Spinal cord (tissue), 10 donors: ENCODE measurements around the gene ENPP4. TPM values are rescaled to one million over a fixed set of nuclear protein-coding genes. Genes with fewer than 3 reads are reported as not detected.
"Not testable (repeated sequence)": the region's sequence is repeated elsewhere in the genome, so short reads cannot be mapped to it uniquely, and the experiment has no call there.

Source experiments
- DNase-seq, 6 donors: peaks; one replicate each; pipeline versions ENCODE4 v3.0.0 to v3.0.0-alpha.2; 2013 to 2015; ENCODE audit warnings: low spot score in 6 of 6, low read depth in 4 of 6
- H3K27ac ChIP-seq: one replicate; pipeline ENCODE4 v1.5.1; 2013; ENCODE audit warnings: low read depth, low read length, control low read depth
- H3K27me3 ChIP-seq: one replicate; pipeline ENCODE4 v1.6.1; 2013; ENCODE audit warnings: low read length; ENCODE audit not compliant: control insufficient read depth, insufficient read depth
- H3K36me3 ChIP-seq: one replicate; pipeline ENCODE4 v1.6.1; 2013; ENCODE audit warnings: low read length; ENCODE audit not compliant: control insufficient read depth, insufficient read depth
- H3K4me1 ChIP-seq: one replicate; pipeline ENCODE4 v1.6.1; 2013; ENCODE audit warnings: low read length; ENCODE audit not compliant: control insufficient read depth, insufficient read depth
- H3K4me3 ChIP-seq: one replicate; pipeline ENCODE4 v1.5.1; 2013; ENCODE audit warnings: low read depth, low read length, control low read depth
- H3K9me3 ChIP-seq: one replicate; pipeline ENCODE4 v1.6.1; 2013; ENCODE audit warnings: low read length; ENCODE audit not compliant: control insufficient read depth, insufficient read depth
- WGBS: methylation state at CpG from one replicate; pipeline ENCODE4 v1.1.5; 2013; ENCODE audit warnings: missing lambda C conversion rate; ENCODE audit not compliant: insufficient coverage; 5-methylcytosine and 5-hydroxymethylcytosine counted together
- long read RNA-seq, 4 donors: transcript quantifications; one replicate each; lab custom pipeline, GENCODE V29; 2026
- polyA plus RNA-seq, 2 donors: library from polyadenylated mRNA; unstranded; fragments of 120-200 nt; gene quantifications; one replicate each; pipeline ENCODE4 v1.2.1, GENCODE V29; 2013; ENCODE audit not compliant: insufficient read length in 2 of 2
- total RNA-seq, 2 donors: library from RNA; depleted of rRNA in 1 of 2; stranded (reverse); fragments of 120-200 nt in 1 of 2; fragments of >200 nt in 1 of 2; gene quantifications; one replicate each; pipeline versions ENCODE4 v1.2.3 to v1.2.4, GENCODE V29; 2013 to 2014
- donor health status: healthy.

Gene ENPP4
- 10 to 100 TPM; 10.8 to 34.8 TPM for total RNA-seq
- polyA plus RNA-seq, result 10 to 100 TPM in 1 of 2 donors, 1 to 10 TPM in 1; 9.4 to 16.0 TPM
- long read RNA-seq, donor 1, full-length matches to known transcripts, result 4 of 4 reads
- long read RNA-seq, donor 1, partial matches to known transcripts, result 0 of 4 reads
- long read RNA-seq, donor 1, other reads (novel, unspliced or antisense), result 0 of 4 reads
- long read RNA-seq, donor 2, full-length matches to known transcripts, result 1 of 1 reads
- long read RNA-seq, donor 2, partial matches to known transcripts, result 0 of 1 reads
- long read RNA-seq, donor 2, other reads (novel, unspliced or antisense), result 0 of 1 reads
- long read RNA-seq, donor 3, full-length matches to known transcripts, result 1 of 1 reads
- long read RNA-seq, donor 3, partial matches to known transcripts, result 0 of 1 reads
- long read RNA-seq, donor 3, other reads (novel, unspliced or antisense), result 0 of 1 reads
- long read RNA-seq, donor 4, full-length matches to known transcripts, result 2 of 2 reads
- long read RNA-seq, donor 4, partial matches to known transcripts, result 0 of 2 reads
- long read RNA-seq, donor 4, other reads (novel, unspliced or antisense), result 0 of 2 reads

GRCh38 chr6:46129629-46130511 is at the start of gene ENPP4:
Gene ENPP4 (plus strand): TSS chr6:46129989. CDS start chr6:46139584, 9,595 bp downstream.
- H3K4me3 ChIP-seq, result peak within 1 kb of the TSS; percentile 86
- no peaks in the 10 kb centered on the region for H3K27me3 ChIP-seq
- H3K27ac ChIP-seq, result no peak within 1 kb of the TSS
- H3K4me1 ChIP-seq, result peaks cover 4% of the 10 kb centered on the region
- under 1% methylated on average over 43 of the region's 61 CpGs for WGBS
- no peaks in the 10 kb centered on the region for H3K36me3 ChIP-seq
- DNase-seq, result peak; percentile 92 to 99 (median 96)
- H3K9me3 ChIP-seq, result no peaks in the 10 kb centered on the region

GRCh38 chr6:46080111-46080510 is 49.7 kb upstream of the ENPP4 start:
- no peak overlapping the region for H3K27ac ChIP-seq
- no peak for DNase-seq
- 89% methylated on average over 3 of the region's 4 CpGs for WGBS
- H3K36me3 ChIP-seq, result no peaks in the 10 kb centered on the region
- no peaks in the 10 kb centered on the region for H3K9me3 ChIP-seq
- no peaks in the 10 kb centered on the region for H3K27me3 ChIP-seq
- no peak overlapping the region for H3K4me3 ChIP-seq
- H3K4me1 ChIP-seq, result no peaks in the 10 kb centered on the region

GRCh38 chr6:46085688-46086087 is 44.1 kb upstream of the ENPP4 start:
- WGBS, result 67% methylated on average over 5 of the region's 10 CpGs
- not testable (repeated sequence) for H3K27ac ChIP-seq, H3K27me3 ChIP-seq, H3K4me3 ChIP-seq, DNase-seq, H3K36me3 ChIP-seq, H3K4me1 ChIP-seq, H3K9me3 ChIP-seq

GRCh38 chr6:46090115-46091079 is 39.4 kb upstream of the ENPP4 start:
- Histone ChIP-seq H3K27me3 (no peaks in the 10 kb centered on the region), H3K36me3 (no peaks in the 10 kb centered on the region), H3K9me3 (peaks cover 7% of the 10 kb centered on the region), H3K27ac (no peak overlapping the region), H3K4me3 (no peak overlapping the region), H3K4me1 (no peaks in the 10 kb centered on the region)
- WGBS, result 0% methylated on average over 2 of the region's 10 CpGs
- peak; percentile 7 to 87 (median 36) for DNase-seq

- no peaks in the 10 kb centered on the region for H3K27me3 ChIP-seq
These were observed 38.7 kb upstream of the ENPP4 start for GRCh38 chr6:46091080-46091478.

GRCh38 chr6:46095251-46095650 is 34.5 kb upstream of the ENPP4 start:
- peaks cover 4% of the 10 kb centered on the region for H3K4me1 ChIP-seq
- no peaks in the 10 kb centered on the region for H3K36me3 ChIP-seq
- no peak for DNase-seq
- no peak overlapping the region for H3K4me3 ChIP-seq
- peaks cover 7% of the 10 kb centered on the region for H3K9me3 ChIP-seq
- H3K27ac ChIP-seq, result no peak overlapping the region
- WGBS, result 100% methylated on average over 2 of the region's 2 CpGs
- H3K27me3 ChIP-seq, result no peaks in the 10 kb centered on the region

More at GRCh38 chr6:46091080-46091478, 38.7 kb upstream of the ENPP4 start:
- H3K9me3 ChIP-seq, result peaks cover 7% of the 10 kb centered on the region
- WGBS, result no CpG with 5 or more reads among the region's 1 CpG
- no peak overlapping the region for H3K4me3 ChIP-seq
- H3K36me3 ChIP-seq, result no peaks in the 10 kb centered on the region
- no peak for DNase-seq
- no peak overlapping the region for H3K27ac ChIP-seq
- H3K4me1 ChIP-seq, result no peaks in the 10 kb centered on the region

- H3K4me3 ChIP-seq, result no peak overlapping the region
- no peak overlapping the region for H3K27ac ChIP-seq
- H3K4me1 ChIP-seq, result peaks cover 4% of the 10 kb centered on the region
- H3K9me3 ChIP-seq, result peaks cover 7% of the 10 kb centered on the region
- no peak for DNase-seq
- no peaks in the 10 kb centered on the region for H3K36me3 ChIP-seq
- H3K27me3 ChIP-seq, result no peaks in the 10 kb centered on the region
These were observed 32.4 kb upstream of the ENPP4 start for GRCh38 chr6:46097366-46097765.

- peaks cover 4% of the 10 kb centered on the region for H3K4me1 ChIP-seq
- no peaks in the 10 kb centered on the region for H3K27me3 ChIP-seq
- peaks cover 6% of the 10 kb centered on the region for H3K9me3 ChIP-seq
- no peak overlapping the region for H3K4me3 ChIP-seq
- 38% methylated on average over 2 of the region's 4 CpGs for WGBS
- DNase-seq, result peak in 3 of 6 donors; percentile 6 to 44 (median 7)
- no peak overlapping the region for H3K27ac ChIP-seq
- no peaks in the 10 kb centered on the region for H3K36me3 ChIP-seq
These were observed 31.1 kb upstream of the ENPP4 start for GRCh38 chr6:46098678-46099077.

GRCh38 chr6:46099952-46100351 is 29.8 kb upstream of the ENPP4 start:
- Histone ChIP-seq H3K27ac (no peak overlapping the region), H3K9me3 (peaks cover 2% of the 10 kb centered on the region), H3K27me3 (no peaks in the 10 kb centered on the region), H3K36me3 (no peaks in the 10 kb centered on the region), H3K4me3 (no peak overlapping the region), H3K4me1 (peaks cover 4% of the 10 kb centered on the region)
- DNase-seq, result no peak
- no CpG with 5 or more reads among the region's 3 CpGs for WGBS
